Forelimb muscle (tissue), 1 donor: ENCODE measurements around the gene AGMAT. TPM values are rescaled to one million over a fixed set of nuclear protein-coding genes. Genes with fewer than 3 reads are reported as not detected.

Experiments used
- DNase-seq: peaks from one replicate; pipeline ENCODE4 v3.0.0-alpha.2; 2013; ENCODE audit warnings: low read depth
- polyA plus RNA-seq: library from polyadenylated mRNA; unstranded; fragments of 120-200 nt; gene quantifications from one replicate; pipeline ENCODE4 v1.2.1, GENCODE V29; 2013; ENCODE audit not compliant: insufficient read length

The AGMAT gene
- polyA plus RNA-seq, 1 donor: 3.7 TPM

GRCh38 chr1:15568387-15569073 is 16.3 kb downstream of the AGMAT start:
- no peak for DNase-seq

GRCh38 chr1:15559189-15559810 is 25.6 kb downstream of the AGMAT start:
- DNase-seq: no peak

DNA sequence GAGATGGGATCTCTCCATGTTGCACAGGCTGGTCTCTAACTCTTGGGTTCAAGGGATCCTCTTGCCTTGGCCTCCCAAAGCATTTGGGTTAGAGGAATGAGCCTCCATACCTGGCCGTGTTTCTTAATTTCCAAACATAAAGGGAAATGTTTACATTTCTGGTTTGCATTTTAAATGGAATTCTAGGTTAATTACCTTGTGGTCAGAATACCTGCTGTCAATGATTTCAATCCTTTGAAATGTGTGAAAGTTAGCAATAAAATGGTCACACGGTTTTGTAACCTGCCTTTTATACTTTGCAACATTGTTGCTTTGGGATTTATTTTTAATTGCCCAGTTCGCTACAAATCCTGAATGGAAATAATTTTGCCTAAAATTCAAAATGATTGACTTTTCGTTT is 26.3 kb downstream of the AGMAT start:
- no peak for DNase-seq

DNA sequence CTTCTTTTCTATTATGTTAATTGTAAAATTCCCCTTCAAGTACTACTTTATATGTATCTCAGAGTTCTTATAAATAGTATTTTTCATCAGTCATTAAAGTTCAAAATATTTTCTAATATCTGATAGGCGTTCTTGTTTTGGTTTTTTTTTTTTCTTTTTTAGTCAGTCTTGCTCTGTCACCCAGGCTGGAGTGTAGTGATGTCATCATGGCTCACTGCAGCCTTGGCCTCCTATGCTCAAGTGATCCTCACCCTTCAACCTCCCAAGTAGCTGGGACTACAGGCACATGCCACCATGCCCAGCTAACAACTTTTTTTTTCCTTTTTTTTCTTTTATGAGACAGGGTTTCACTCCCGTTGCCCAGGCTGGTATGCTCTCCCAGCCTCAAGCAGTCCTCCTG is 27.3 kb downstream of the AGMAT start:
- no peak for DNase-seq

DNA sequence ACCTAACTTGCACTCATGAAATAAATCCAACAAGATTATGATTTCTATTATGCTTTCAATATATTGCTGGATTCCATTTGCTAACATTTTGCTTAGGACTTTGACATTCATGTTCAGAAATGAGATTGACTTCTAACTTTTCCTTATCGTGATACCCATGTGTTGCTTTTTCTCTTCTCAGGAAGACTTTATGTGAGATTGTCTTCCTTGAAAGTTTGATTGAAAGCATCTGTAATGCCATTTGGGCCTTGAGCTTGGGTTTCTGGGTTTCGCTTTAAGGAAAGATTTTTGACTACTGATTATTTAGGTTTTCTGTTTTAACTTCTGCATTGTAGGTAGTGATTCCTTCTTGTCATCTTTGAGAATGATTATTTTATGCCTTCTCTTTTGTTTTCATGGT is 27.8 kb downstream of the AGMAT start:
- DNase-seq: no peak

- DNase-seq: no peak
Observed at GRCh38 chr1:15550573-15550972, 34.3 kb downstream of the AGMAT start.

- DNase-seq: no peak
Observed at GRCh38 chr1:15546641-15547040, 38.2 kb downstream of the AGMAT start.

GRCh38 chr1:15543589-15544568 is 41.0 kb downstream of the AGMAT start:
- DNase-seq: no peak

DNA sequence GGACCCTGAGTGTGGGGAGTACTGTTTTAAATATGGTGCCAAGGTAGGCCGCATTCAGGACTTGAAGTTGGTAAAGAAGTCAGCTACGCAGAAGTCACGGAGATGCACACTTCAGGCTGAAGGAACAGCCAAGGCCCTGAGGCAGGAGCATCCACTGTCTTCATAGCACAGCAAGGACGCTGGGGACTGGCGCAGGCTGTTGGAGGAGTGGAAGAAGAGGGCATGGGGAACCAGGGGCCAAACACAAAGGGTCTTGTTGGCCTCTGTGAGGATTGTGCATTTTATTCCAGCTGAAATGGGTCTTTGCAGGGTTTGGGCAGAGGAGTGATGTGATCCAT is 41.6 kb downstream of the AGMAT start:
- no peak for DNase-seq

GRCh38 chr1:15542388-15543250 is 42.2 kb downstream of the AGMAT start:
- no peak for DNase-seq

GRCh38 chr1:15541231-15541792 is 43.5 kb downstream of the AGMAT start:
- no peak for DNase-seq

DNA sequence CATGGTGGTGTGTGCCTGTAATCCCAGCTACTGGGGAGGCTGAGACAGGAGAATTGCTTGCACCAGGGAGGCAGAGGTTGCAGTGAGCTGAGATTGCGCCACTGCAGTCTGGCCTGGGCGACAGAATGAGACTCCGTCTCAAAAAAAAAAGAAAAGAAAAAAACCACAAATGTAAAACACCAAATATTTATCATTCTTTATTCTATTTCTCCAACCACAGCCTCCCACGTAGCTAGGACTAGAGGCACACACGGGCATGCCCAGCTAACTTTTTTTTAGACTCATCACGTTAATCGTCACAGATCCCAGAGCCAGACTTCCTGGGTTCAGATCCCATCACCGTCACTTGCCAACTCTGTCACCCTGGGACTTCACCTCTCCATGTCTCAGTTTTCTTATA is 44.7 kb downstream of the AGMAT start:
- DNase-seq: no peak

DNA sequence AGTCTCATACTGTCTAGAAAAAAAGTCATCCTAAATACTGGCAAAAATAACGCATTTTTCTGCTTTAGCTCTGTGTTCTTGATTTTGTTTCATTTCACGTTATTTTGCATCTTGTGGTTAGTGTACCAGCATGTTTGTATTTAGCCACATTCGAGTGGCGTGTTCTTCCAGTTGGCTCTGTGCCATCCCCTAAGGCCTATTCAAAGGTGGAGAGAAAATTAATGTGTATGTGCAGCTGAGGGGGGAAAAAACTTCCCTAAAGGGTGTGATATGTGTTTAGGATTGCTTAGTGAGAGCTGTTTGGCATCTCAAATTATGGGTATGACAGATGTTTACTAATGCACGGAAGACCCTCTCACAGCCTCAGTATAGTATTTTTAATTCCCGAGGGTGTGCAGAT is 46.1 kb downstream of the AGMAT start:
- DNase-seq: no peak

GRCh38 chr1:15531682-15532081 is 53.2 kb downstream of the AGMAT start:
- DNase-seq: no peak

DNA sequence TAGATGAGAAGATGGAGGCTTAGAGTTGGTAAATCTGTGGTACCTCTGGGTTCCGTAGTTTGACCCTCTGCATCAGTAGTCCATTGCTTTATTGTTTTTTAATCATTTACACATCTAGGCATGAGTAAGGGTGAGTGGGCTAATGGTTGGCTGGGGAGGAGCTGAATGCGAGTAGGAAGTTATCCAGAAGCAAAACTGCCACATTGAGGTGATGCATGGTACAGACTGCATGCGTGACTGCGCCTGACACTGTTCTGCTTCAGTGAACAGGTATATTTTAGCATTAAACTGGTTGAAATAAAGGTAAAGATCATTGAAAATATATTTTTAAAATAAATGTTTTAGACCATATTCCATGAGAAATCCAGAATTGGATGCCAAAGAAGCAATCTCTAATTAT is 53.8 kb downstream of the AGMAT start:
- DNase-seq: no peak

DNA sequence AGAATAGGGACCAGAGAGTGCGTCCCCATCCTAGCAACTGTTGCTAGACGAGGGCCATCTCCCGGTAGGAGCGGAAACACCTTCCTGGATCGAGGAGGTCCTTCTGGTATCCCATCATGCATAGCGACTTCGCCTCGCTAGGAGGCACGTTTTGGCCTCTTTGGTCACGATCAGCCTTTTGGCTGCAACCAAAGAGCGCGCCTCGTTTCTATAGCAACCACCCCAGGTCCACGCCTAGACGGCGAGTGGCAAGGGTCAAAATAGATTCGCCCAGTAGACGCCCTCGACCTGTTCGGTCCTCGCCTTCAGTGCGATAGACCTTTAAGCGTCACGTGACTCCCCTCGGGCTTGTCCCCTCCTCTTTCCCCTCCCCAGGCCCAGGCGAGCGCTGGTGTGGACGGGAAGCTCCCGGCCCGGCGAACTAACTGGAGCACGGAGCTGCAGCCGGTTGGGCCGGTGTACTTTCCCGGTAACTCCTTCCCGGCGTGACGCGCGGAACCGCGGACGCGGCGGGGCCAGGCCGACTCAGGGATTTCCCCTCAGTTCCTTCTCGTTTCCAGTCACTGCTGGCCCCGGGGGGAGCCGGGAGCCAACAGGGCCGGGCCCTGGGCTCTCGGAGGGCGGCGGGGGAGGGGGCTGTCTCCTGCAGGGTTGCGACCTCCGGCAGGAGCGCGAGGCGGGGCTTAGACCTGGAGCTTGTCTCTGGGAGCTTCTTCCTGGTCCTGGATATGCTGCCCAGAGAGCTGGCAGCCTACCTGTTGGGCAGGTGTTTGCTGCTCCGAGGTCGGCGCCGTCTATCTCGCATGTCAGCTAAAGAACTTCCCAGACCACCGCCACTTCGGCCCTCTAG is 58.1 kb downstream of the AGMAT start, which contains the start of gene DNAJC16:
DNAJC16 (plus strand) TSS at position 359 of the 850 bp plus-strand sequence. CDS start 2,258 bp downstream, outside the sequence.
- DNase-seq: peak; percentile 100

GRCh38 chr1:15526021-15526489 is 58.8 kb downstream of the AGMAT start:
- no peak for DNase-seq

- DNase-seq: peak; percentile 94
Observed at GRCh38 chr1:15525050-15526020, 59.5 kb downstream of the AGMAT start.
